Testis (tissue), 2 donors: ENCODE data around the gene TEP1.

Experiments used
- POLR2A ChIP-seq: fragments of 450-650 bp; IDR thresholded peaks from one replicate; pipeline ENCODE4 v1.6.1; 2017; ENCODE audit warnings: antibody characterized with exemption, mild to moderate bottlenecking, moderate library complexity
- TF ChIP-seq, protein P1 (sequence below), 3 experiments: fragments of 450-650 bp in 2 of 3; fragments of 200-600 bp in 1 of 3; sonication (generic) in 1 of 3; IDR thresholded peaks; one replicate each; pipeline ENCODE4 v1.5.1; 2016 to 2019; ENCODE audit warnings: antibody characterized with exemption in 3 of 3, mild to moderate bottlenecking in 2 of 3, moderate library complexity in 1 of 3

DNA sequence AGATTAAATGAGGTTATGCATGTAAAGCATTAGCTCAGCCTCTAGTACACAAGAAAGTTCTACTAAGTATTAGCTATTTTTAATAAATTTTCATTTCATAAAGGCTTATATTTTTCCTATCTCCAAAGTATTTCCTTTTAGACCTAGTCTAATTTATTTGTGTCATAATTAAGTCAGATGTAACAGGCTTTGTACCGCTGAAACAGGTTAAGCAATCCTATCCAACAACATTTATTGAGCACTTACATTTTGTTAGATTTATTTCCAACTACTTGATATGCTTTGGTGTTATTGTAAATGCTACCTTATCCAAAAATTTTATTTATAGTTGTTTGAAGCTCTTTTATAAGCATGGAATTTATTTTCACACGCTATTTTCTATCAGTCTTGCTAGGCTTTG is 71.7 kb downstream of the TEP1 start:
- TF ChIP-seq, protein P1, sequence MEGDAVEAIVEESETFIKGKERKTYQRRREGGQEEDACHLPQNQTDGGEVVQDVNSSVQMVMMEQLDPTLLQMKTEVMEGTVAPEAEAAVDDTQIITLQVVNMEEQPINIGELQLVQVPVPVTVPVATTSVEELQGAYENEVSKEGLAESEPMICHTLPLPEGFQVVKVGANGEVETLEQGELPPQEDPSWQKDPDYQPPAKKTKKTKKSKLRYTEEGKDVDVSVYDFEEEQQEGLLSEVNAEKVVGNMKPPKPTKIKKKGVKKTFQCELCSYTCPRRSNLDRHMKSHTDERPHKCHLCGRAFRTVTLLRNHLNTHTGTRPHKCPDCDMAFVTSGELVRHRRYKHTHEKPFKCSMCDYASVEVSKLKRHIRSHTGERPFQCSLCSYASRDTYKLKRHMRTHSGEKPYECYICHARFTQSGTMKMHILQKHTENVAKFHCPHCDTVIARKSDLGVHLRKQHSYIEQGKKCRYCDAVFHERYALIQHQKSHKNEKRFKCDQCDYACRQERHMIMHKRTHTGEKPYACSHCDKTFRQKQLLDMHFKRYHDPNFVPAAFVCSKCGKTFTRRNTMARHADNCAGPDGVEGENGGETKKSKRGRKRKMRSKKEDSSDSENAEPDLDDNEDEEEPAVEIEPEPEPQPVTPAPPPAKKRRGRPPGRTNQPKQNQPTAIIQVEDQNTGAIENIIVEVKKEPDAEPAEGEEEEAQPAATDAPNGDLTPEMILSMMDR (IDR thresholded peaks at IDR 0.05), result no peak
- TF ChIP-seq POLR2A, result no peak
